H1 (cell line): ENCODE measurements around the gene SORBS1. TPM values are rescaled to one million over a fixed set of nuclear protein-coding genes. Genes with fewer than 3 reads are reported as not detected.

Experiments used
- SP2 ChIP-seq: IDR thresholded peaks from 2 replicates; pipeline ENCODE4 v1.6.1; 2012; ENCODE audit warnings: mild to moderate bottlenecking, low read length, inconsistent platforms
- polyA plus RNA-seq, 7 experiments: library from polyadenylated mRNA; depleted of rRNA in 3 of 7; stranded (reverse) in 5 of 7; unstranded in 2 of 7; fragments of >200 nt in 5 of 7; fragments of 200-250 nt in 2 of 7; gene quantifications; 1 replicate in 5 of 7; 2 replicates in 1 of 7; 4 replicates in 1 of 7; pipeline versions ENCODE4 v1.2.1 to v1.2.3, GENCODE V29; 2011 to 2013; ENCODE audit warnings: missing spikeins in 2 of 7, mixed read lengths in 2 of 7
- total RNA-seq: library from RNA; stranded (reverse); fragmentation: NEBNext Ultra II Directional; extraction: Animal tissue kit (Norgen Biotek cat#: 25700); gene quantifications from 2 replicates; pipeline ENCODE4 v1.2.1, GENCODE V29; 2021
- TF ChIP-seq, protein P1 (sequence below): IDR thresholded peaks from 2 replicates; pipeline ENCODE4 v1.6.1; 2012; ENCODE audit warnings: low read length, inconsistent platforms

The SORBS1 gene
- total and polyA plus RNA-seq, 2 of the 8 experiments (the other 6 are each of a cell fraction or from before 2014, with no cell fraction given): 16.0 to 35.0 TPM

DNA sequence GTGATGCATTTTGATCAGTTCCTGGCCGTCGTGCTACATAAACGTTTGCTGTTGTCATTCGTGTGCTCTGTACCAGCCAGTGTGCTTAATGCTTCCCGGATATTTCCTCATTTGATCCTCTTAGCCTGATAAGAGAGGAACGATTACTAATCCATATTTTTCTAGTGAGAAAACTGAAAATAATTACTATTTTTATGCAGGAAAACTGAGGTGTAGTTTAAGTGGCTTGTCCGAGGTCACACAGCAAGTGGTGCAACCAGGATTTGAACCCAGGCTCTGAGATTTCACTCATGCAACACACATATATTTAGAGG lies 650 bp upstream of the SORBS1 start (continued):
- TF ChIP-seq, protein P1, sequence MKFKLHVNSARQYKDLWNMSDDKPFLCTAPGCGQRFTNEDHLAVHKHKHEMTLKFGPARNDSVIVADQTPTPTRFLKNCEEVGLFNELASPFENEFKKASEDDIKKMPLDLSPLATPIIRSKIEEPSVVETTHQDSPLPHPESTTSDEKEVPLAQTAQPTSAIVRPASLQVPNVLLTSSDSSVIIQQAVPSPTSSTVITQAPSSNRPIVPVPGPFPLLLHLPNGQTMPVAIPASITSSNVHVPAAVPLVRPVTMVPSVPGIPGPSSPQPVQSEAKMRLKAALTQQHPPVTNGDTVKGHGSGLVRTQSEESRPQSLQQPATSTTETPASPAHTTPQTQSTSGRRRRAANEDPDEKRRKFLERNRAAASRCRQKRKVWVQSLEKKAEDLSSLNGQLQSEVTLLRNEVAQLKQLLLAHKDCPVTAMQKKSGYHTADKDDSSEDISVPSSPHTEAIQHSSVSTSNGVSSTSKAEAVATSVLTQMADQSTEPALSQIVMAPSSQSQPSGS: no peak
- TF ChIP-seq SP2: no peak
